Spleen (tissue), 11 donors: ENCODE data around the gene COIL. TPM values are rescaled to one million over a fixed set of nuclear protein-coding genes. Genes with fewer than 3 reads are reported as not detected.

Experiments
- DNase-seq: peaks from one replicate; pipeline ENCODE4 v3.0.0-alpha.2; 2020
- H3K27ac ChIP-seq, 8 donors: fragments of 200-600 bp; sonication (generic) in 7 of 8; 1 replicate in 4 of 8; 2 replicates in 4 of 8; pipeline versions ENCODE4 v1.5.0 to v1.8.0; 2016 to 2021; ENCODE audit warnings: inconsistent platforms in 4 of 8, mild to moderate bottlenecking in 4 of 8, moderate library complexity in 1 of 8
- H3K27me3 ChIP-seq, 7 donors: fragments of 200-600 bp; sonication (generic) in 6 of 7; replicated peaks in 1 of 7; 1 replicate in 4 of 7; 2 replicates in 3 of 7; pipeline versions ENCODE4 v1.5.0 to v1.8.0; 2016 to 2021; ENCODE audit warnings: inconsistent platforms in 3 of 7, mild to moderate bottlenecking in 1 of 7
- H3K36me3 ChIP-seq, 6 donors: fragments of 200-600 bp; sonication (generic) in 5 of 6; 1 replicate in 4 of 6; 2 replicates in 2 of 6; pipeline versions ENCODE4 v1.5.0 to v1.8.0; 2016 to 2021; ENCODE audit warnings: inconsistent platforms in 2 of 6
- H3K4me1 ChIP-seq, 6 donors: fragments of 200-600 bp; sonication (generic) in 5 of 6; 1 replicate in 3 of 6; 2 replicates in 3 of 6; pipeline versions ENCODE4 v1.5.0 to v1.8.0; 2016 to 2021; ENCODE audit warnings: inconsistent platforms in 3 of 6
- H3K4me3 ChIP-seq, 8 donors: fragments of 200-600 bp; sonication (generic) in 7 of 8; 1 replicate in 4 of 8; 2 replicates in 4 of 8; pipeline versions ENCODE4 v1.5.0 to v1.8.0; 2016 to 2021; ENCODE audit warnings: inconsistent platforms in 4 of 8, mild to moderate bottlenecking in 4 of 8, moderate library complexity in 2 of 8
- H3K9me3 ChIP-seq, 8 donors: fragments of 200-600 bp; sonication (generic) in 7 of 8; 1 replicate in 4 of 8; 2 replicates in 4 of 8; pipeline versions ENCODE4 v1.5.0 to v1.8.0; 2016 to 2021; ENCODE audit warnings: inconsistent platforms in 4 of 8
- POLR2A ChIP-seq, 3 donors: fragments of 450-650 bp; IDR thresholded peaks; one replicate each; pipeline ENCODE4 v1.5.1; 2017; ENCODE audit warnings: antibody characterized with exemption in 3 of 3, mild to moderate bottlenecking in 1 of 3
- POLR2AphosphoS5 ChIP-seq, 3 donors: sonication (generic); formaldehyde crosslinking; IDR thresholded peaks; one replicate each; pipeline ENCODE4 v1.5.1; 2017; ENCODE audit warnings: antibody characterized with exemption in 3 of 3
- whole genome bisulfite sequencing, 5 donors: extraction: QIAGEN DNeasy Blood & Tissue Kit in 3 of 5; methylation state at CpG; one replicate each; pipeline versions ENCODE4 v1.1.5 to v1.1.7; 2013 to 2018; 5-methylcytosine and 5-hydroxymethylcytosine counted together
- intact Hi-C: fragments of 100-400 bp; cut with DNase I; formaldehyde crosslinking; loops from one replicate; pipeline ENCODE4 v1.15.0; 2023; ENCODE audit warnings: low total_unique reads
- polyA plus RNA-seq, 3 donors: library from polyadenylated mRNA; stranded (reverse); fragments of 200-250 nt; gene quantifications; one replicate each; pipeline ENCODE4 v1.2.1, GENCODE V29; 2013
- total RNA-seq, 7 donors: library from RNA; depleted of rRNA in 3 of 7; stranded (reverse); fragments of >200 nt in 3 of 7; fragmentation: NEBNext Ultra II Directional in 4 of 7; extraction: Animal tissue kit (Norgen Biotek cat#: 25700) in 4 of 7; gene quantifications; one replicate each; pipeline versions ENCODE4 v1.1.0 to v1.2.1, GENCODE V29; 2016 to 2021
- TF ChIP-seq, protein P1 (sequence below), 11 experiments: fragments of 200-600 bp in 7 of 11; fragments of 450-650 bp in 4 of 11; sonication (generic) in 4 of 11; IDR thresholded peaks in 8 of 11; conservative IDR thresholded peaks in 3 of 11; 1 replicate in 7 of 11; 2 replicates in 4 of 11; pipeline versions ENCODE4 v1.4.0 to v1.8.0; 2016 to 2021; ENCODE audit warnings: antibody characterized with exemption in 11 of 11, inconsistent platforms in 4 of 11, mild to moderate bottlenecking in 1 of 11
- donor health status: healthy with polysubstance abuse.
- donor health status: DM: no; HTN: no; CAD: no; lungs with moderate emphysema.
- donor health status: DM: no; HTN: no; CAD: no.
- donor health status: Bipolar disorder and iron deficiency.
- donor health status: healthy.
- donor health status: DM: no; HTN: no; CAD: no.
- donor health status: DM: yes; HTN: yes; CAD: no.

COIL gene
- total and polyA plus RNA-seq, 10 donors = 10.0 to 22.7 (median 14.8) TPM

DNA sequence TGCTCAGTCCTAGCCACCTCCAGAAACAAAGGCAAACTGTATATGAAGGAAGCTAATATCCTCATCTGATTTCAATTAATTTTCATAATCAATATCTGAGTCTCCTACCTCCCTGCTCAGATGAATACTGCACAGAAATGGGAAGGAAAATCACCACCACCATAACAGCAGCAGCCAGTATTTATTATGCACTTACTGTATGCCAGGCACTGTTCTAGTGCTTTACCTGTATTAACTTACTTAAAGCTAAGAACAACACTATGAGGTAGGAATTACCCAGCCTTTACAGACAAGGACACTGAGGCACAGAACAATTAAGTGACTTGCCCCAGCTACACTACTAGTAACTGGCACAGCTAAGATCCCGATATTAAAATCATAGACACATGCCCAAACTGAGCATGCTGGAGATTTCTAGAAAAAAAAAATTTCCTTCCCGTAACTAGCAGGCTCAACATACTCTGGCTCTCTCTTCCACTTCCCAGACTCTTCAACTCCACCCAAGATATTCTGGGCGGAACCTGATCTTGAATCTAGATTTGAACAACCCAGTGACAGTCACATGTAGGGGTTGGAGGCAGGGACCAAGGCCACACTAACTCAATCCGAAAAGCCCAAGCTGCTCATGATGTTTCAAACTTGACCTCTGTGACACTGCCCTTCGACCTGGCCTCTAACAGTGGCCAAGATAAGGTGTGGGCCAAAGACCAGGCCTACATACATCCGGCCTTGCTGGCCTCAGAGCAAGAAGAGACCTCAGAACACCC is 50.9 kb downstream of the COIL start:
- H3K4me3 ChIP-seq = peak overlapping the region in 5 of 8 donors; percentile 1 to 99 (median 87)
- TF ChIP-seq POLR2AphosphoS5 (IDR thresholded peaks at IDR 0.05) (peak in 1 of 3 donors; percentile 49), POLR2A (IDR thresholded peaks at IDR 0.05) (no peak)
- H3K9me3 ChIP-seq = no peaks in the 10 kb centered on the region
- no peaks in the 10 kb centered on the region for H3K27me3 ChIP-seq
- intact Hi-C loops = no loop called here
- 50 to 70% (median 63%) methylated on average over 6 of the region's 6 CpGs for WGBS, 5 donors
- peak overlapping the region; percentile 53 to 98 (median 96) for H3K27ac ChIP-seq
- DNase-seq = no peak
- H3K4me1 ChIP-seq = peaks cover 49 to 92% (median 78%) of the 10 kb centered on the region in 6 donors
- peaks cover 3 to 63% (median 28%) of the 10 kb centered on the region in 6 donors for H3K36me3 ChIP-seq

DNA sequence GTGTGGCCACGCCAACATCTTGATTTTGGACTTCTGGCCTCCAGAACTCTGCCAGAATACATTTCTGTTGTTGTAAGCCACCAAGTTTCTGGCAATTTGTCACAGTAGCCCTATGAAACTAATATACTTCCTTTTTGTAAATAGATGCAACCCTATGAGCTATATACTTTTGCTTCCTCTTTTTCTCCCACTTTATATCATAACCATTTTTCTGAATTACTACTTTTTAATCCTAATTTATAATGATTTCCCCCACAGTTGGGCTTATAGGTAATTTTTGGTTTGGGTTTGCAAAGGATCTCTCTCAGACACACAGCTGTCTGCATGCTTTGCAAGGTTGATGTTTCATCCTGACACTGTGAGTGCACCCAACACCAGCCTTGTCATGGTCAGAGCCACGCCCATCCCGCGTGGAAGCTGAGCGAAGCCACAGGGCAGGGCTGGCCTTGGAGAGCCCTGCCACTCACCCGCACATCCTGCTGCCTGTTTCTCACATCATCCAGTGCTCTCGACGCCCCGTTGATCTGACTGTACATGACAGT is 52.8 kb downstream of the COIL start:
- no peaks in the 10 kb centered on the region for H3K27me3 ChIP-seq
- 21 to 32% (median 26%) methylated on average over 8 to 9 of the region's 9 CpGs for WGBS, 5 donors
- H3K36me3 ChIP-seq = peaks cover 7 to 81% (median 47%) of the 10 kb centered on the region in 6 donors
- intact Hi-C loops = no loop called here
- H3K4me3 ChIP-seq = peak overlapping the region in 2 of 8 donors; percentile 2 to 48
- H3K4me1 ChIP-seq = peaks cover 49 to 100% (median 74%) of the 10 kb centered on the region in 6 donors
- H3K9me3 ChIP-seq = no peaks in the 10 kb centered on the region
- TF ChIP-seq POLR2A (IDR thresholded peaks at IDR 0.05) (no peak), POLR2AphosphoS5 (IDR thresholded peaks at IDR 0.05) (peak; percentile 79 to 90 (median 87))
- TF ChIP-seq, protein P1, sequence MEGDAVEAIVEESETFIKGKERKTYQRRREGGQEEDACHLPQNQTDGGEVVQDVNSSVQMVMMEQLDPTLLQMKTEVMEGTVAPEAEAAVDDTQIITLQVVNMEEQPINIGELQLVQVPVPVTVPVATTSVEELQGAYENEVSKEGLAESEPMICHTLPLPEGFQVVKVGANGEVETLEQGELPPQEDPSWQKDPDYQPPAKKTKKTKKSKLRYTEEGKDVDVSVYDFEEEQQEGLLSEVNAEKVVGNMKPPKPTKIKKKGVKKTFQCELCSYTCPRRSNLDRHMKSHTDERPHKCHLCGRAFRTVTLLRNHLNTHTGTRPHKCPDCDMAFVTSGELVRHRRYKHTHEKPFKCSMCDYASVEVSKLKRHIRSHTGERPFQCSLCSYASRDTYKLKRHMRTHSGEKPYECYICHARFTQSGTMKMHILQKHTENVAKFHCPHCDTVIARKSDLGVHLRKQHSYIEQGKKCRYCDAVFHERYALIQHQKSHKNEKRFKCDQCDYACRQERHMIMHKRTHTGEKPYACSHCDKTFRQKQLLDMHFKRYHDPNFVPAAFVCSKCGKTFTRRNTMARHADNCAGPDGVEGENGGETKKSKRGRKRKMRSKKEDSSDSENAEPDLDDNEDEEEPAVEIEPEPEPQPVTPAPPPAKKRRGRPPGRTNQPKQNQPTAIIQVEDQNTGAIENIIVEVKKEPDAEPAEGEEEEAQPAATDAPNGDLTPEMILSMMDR (IDR thresholded peaks at IDR 0.05 in 8 of 11, conservative IDR thresholded peaks at IDR 0.05 in 3 of 11) = no peak
- DNase-seq = peak; percentile 96
- H3K27ac ChIP-seq = peak overlapping the region; percentile 2 to 98 (median 95)

DNA sequence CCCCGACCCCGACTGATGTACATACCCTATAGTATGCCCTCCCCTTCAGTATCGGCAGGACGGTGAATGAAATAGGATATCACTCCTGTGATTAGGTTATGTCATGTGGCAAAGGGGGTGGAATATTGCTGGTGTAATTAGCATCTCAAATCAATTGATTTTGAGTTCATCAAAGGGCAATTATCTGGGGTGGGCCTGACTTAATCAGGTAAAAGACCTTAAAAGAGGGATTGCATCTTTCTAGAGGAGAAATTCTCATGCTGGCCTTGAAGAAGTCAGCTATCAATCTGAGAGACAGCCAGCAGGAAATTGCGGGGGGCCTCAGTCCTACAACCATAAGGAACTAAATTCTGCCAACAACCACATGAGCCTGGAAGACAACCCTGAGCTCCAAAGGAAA is 57.3 kb downstream of the COIL start:
- TF ChIP-seq POLR2A (IDR thresholded peaks at IDR 0.05) (no peak), POLR2AphosphoS5 (IDR thresholded peaks at IDR 0.05) (no peak)
- TF ChIP-seq, protein P1 (IDR thresholded peaks at IDR 0.05 in 8 of 11, conservative IDR thresholded peaks at IDR 0.05 in 3 of 11) = no peak
- Histone ChIP-seq H3K36me3 (peaks cover 11 to 100% (median 92%) of the 10 kb centered on the region in 6 donors), H3K27ac (peak overlapping the region in 1 of 8 donors; percentile 7), H3K9me3 (no peaks in the 10 kb centered on the region), H3K4me1 (peaks cover 11 to 100% (median 49%) of the 10 kb centered on the region in 6 donors), H3K4me3 (no peak overlapping the region), H3K27me3 (no peaks in the 10 kb centered on the region)
- WGBS, 5 donors = 80 to 97% (median 90%) methylated on average over 5 of the region's 5 CpGs
- no peak for DNase-seq
- intact Hi-C loops = no loop called here

DNA sequence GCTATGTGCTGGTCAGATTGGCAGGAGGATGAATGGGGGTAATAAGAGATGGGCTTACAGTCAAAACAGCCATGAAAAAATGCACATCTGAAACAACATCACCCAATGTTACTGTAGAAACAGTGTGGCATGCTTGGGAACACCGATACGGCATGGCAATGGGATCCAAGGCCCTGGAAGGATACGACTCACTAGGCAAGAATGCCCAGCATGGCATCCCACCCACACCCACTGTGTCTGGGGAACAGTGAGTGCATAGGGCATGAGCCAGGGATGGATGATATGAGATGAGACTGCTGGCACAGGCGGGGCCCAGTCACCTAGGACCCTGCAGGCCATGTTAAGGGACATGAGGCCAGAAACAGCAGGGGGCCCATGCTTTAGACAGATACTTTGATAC is 58.5 kb downstream of the COIL start:
- no peak overlapping the region for H3K4me3 ChIP-seq
- no peak for DNase-seq
- H3K9me3 ChIP-seq = no peaks in the 10 kb centered on the region
- H3K27me3 ChIP-seq = no peaks in the 10 kb centered on the region
- peaks cover 11 to 100% (median 97%) of the 10 kb centered on the region in 6 donors for H3K36me3 ChIP-seq
- H3K4me1 ChIP-seq = peaks cover 4 to 100% (median 48%) of the 10 kb centered on the region in 6 donors
- intact Hi-C loops = no loop called here
- 71 to 88% (median 87%) methylated on average over 4 of the region's 4 CpGs for WGBS, 5 donors
- TF ChIP-seq POLR2AphosphoS5 (IDR thresholded peaks at IDR 0.05) = no peak
- TF ChIP-seq, protein P1 (IDR thresholded peaks at IDR 0.05 in 8 of 11, conservative IDR thresholded peaks at IDR 0.05 in 3 of 11) = no peak
- TF ChIP-seq POLR2A (IDR thresholded peaks at IDR 0.05) = no peak
- peak overlapping the region in 2 of 8 donors; percentile 26 to 27 for H3K27ac ChIP-seq
